ENCODE data around the gene LSAMP. TPM values are rescaled to one million over a fixed set of nuclear protein-coding genes. Genes with fewer than 3 reads are reported as not detected.

LSAMP gene
- total RNA-seq, 2 donors from 2014 or later: 1.7 to 2.1 TPM

DNA sequence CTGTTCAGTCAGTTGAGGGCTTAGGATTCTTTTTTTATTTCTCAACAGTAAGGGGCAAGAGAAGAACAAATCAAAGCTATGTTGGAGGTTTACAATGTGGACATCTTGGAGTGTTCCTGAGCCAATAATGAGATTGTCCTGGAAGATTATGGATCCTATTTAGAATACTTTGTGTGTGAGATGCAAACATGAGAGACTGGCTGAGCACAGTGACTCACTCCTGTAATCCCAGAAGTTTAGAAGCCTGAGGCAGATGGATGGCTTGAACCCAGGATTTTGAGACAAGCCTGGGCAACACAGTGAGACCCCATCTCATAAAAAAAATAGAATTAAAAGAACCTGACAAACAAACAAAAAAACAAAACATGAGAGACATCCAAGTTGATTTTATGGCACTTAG lies 470.3 kb downstream of the LSAMP start:
- Histone ChIP-seq H3K27ac (no peak overlapping the region), H3K4me1 (no peaks in the 10 kb centered on the region), H3K4me3 (no peak overlapping the region), H3K36me3 (no peaks in the 10 kb centered on the region), H3K27me3 (no peaks in the 10 kb centered on the region), H3K9me3 (no peaks in the 10 kb centered on the region)
- DNase-seq (ENCODE audit: low spot score): no peak
- TF ChIP-seq, protein P1, sequence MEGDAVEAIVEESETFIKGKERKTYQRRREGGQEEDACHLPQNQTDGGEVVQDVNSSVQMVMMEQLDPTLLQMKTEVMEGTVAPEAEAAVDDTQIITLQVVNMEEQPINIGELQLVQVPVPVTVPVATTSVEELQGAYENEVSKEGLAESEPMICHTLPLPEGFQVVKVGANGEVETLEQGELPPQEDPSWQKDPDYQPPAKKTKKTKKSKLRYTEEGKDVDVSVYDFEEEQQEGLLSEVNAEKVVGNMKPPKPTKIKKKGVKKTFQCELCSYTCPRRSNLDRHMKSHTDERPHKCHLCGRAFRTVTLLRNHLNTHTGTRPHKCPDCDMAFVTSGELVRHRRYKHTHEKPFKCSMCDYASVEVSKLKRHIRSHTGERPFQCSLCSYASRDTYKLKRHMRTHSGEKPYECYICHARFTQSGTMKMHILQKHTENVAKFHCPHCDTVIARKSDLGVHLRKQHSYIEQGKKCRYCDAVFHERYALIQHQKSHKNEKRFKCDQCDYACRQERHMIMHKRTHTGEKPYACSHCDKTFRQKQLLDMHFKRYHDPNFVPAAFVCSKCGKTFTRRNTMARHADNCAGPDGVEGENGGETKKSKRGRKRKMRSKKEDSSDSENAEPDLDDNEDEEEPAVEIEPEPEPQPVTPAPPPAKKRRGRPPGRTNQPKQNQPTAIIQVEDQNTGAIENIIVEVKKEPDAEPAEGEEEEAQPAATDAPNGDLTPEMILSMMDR (IDR thresholded peaks at IDR 0.05): no peak

GRCh38 chr3:115968871-115969270 lies 476.4 kb downstream of the LSAMP start:
- Histone ChIP-seq H3K4me3 (no peak overlapping the region), H3K27ac (no peak overlapping the region), H3K4me1 (no peaks in the 10 kb centered on the region), H3K27me3 (no peaks in the 10 kb centered on the region), H3K9me3 (no peaks in the 10 kb centered on the region), H3K36me3 (no peaks in the 10 kb centered on the region)
- no peak for DNase-seq (ENCODE audit: low spot score)
- TF ChIP-seq, protein P1 (IDR thresholded peaks at IDR 0.05): no peak

DNA sequence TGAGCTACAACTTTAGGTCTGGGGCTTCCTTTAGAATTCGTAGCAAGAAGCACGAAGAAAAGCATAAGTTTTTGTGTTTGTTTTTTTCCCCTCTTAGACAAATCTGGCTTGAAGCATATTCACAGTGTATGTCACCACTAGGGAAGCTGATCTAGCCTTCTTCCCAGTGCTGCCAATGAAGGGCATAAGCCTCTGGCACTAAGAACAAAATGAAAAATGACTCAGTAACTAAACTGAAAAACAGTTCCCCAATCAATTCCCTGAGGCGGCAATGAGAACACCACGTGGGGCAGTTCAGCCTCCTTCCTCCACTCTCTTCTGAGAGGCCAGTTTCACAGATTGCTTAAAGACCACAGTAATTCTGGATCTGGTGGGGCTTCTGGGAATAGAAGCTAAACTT lies 483.9 kb downstream of the LSAMP start:
- Histone ChIP-seq H3K4me1 (no peaks in the 10 kb centered on the region), H3K36me3 (no peaks in the 10 kb centered on the region), H3K27ac (no peak overlapping the region), H3K4me3 (no peak overlapping the region), H3K27me3 (no peaks in the 10 kb centered on the region), H3K9me3 (no peaks in the 10 kb centered on the region)
- no peak for DNase-seq (ENCODE audit: low spot score)
- TF ChIP-seq, protein P1 (IDR thresholded peaks at IDR 0.05): no peak

DNA sequence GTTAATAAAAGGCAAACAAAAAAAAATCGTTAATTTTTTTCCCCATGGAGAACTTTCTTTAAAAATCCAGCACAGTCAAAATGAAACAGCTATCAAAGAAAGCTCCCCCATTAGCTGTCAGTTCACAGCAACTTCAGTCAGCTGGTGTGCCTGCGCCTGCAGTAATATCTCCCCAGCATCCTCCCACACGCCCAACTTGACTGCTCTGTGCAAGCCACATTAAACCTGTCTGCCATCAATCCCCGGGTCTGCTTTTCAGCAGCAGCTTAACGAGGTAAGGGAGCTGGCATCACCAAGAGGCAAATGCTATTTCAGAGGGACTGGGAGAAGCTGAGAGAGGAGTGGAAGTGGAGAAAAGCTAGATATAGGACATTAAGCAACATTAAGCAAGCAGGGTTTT lies 484.5 kb downstream of the LSAMP start:
- Histone ChIP-seq H3K27ac (no peak overlapping the region), H3K36me3 (no peaks in the 10 kb centered on the region), H3K4me3 (no peak overlapping the region), H3K4me1 (no peaks in the 10 kb centered on the region), H3K27me3 (no peaks in the 10 kb centered on the region), H3K9me3 (no peaks in the 10 kb centered on the region)
- DNase-seq (ENCODE audit: low spot score): no peak
- TF ChIP-seq, protein P1 (IDR thresholded peaks at IDR 0.05): no peak

- Histone ChIP-seq H3K4me3 (no peak overlapping the region), H3K27me3 (no peaks in the 10 kb centered on the region), H3K9me3 (no peaks in the 10 kb centered on the region), H3K4me1 (no peaks in the 10 kb centered on the region), H3K27ac (no peak overlapping the region), H3K36me3 (no peaks in the 10 kb centered on the region)
- DNase-seq (ENCODE audit: low spot score): no peak
- TF ChIP-seq, protein P1 (IDR thresholded peaks at IDR 0.05): no peak
These were observed 486.8 kb downstream of the LSAMP start for GRCh38 chr3:115958526-115958925.

DNA sequence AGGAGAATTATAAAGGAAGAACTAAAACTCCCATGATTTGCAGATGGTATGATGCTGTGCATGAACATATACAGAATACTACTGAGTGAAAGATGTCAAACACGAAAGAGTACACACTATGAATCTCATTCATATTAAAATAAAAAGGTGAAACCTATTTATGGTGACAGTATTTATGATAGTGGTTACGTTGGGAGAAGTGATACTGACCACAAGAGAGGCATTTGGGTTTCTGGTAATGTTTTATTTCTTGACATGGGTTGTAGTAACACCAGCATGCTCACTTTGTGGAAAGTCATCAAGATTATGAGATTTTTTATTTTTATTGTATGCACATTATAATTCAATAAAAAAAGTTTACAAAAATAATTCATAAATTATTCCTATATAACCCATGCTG lies 498.0 kb downstream of the LSAMP start:
- Histone ChIP-seq H3K4me1 (no peaks in the 10 kb centered on the region), H3K27me3 (no peaks in the 10 kb centered on the region), H3K27ac (no peak overlapping the region), H3K36me3 (no peaks in the 10 kb centered on the region), H3K4me3 (no peak overlapping the region), H3K9me3 (peaks cover 0 to 9% of the 10 kb centered on the region in 2 donors)
- no peak for DNase-seq (ENCODE audit: low spot score)
- TF ChIP-seq, protein P1 (IDR thresholded peaks at IDR 0.05): no peak

Measured in right atrium auricular region (tissue), 2 donors.